B cell (primary cell): ENCODE measurements around the gene LRRTM3.

ENCODE experiments used
- CTCF ChIP-seq: fragments of 200-600 bp; IDR thresholded peaks from one replicate; pipeline ENCODE4 v1.8.0; 2022; ENCODE audit warnings: antibody characterized with exemption, mild to moderate bottlenecking
- EZH2 ChIP-seq: IDR thresholded peaks from 2 replicates; pipeline ENCODE4 v1.6.1; 2012; ENCODE audit warnings: borderline replicate concordance, low read depth, mild to moderate bottlenecking, moderate library complexity, low read length; ENCODE audit not compliant: insufficient read depth, poor library complexity, severe bottlenecking

GRCh38 chr10:67072654-67073053 lies 146.8 kb downstream of the LRRTM3 start:
- TF ChIP-seq EZH2 (no peak), CTCF (no peak)
